GM20431 (cell line): Measurements from ENCODE around the gene MAGI2.

Experiments
- in situ Hi-C: fragments of 300-500 bp; cut with MseI, MboI; formaldehyde crosslinking; loops from one replicate; pipeline ENCODE4 v1.15.0; 2020; ENCODE audit warnings: low sequenced_read_pairs; ENCODE audit not compliant: unreplicated experiment

The MAGI2 gene

GRCh38 chr7:79453558-79454360 is at the start of gene MAGI2:
MAGI2 (minus strand) TSS chr7:79453667; CDS start chr7:79453320, 347 bp downstream.
- in situ Hi-C loops = no loop called here

- in situ Hi-C loops = no loop called here
Observed at GRCh38 chr7:79502151-79502550, 48.7 kb upstream of the MAGI2 start.

DNA sequence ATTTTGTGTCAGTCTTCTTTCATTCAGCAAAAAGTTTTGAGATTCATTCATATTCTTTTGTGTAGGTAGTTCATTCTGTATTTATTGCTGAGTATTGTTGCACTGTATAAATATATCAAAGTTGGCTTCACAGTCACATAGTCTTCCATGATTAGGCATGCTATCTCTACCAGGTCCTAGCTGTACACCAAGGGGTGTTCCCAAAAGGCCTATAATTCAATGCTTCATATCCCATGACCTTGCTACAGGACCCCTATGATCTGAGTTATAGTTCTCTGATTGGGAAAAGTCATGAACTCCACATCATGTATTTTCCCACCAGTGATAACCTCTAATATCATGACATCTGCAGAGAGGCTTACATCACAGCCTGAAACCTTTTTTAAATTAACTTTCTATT is 47.3 kb upstream of the MAGI2 start:
- in situ Hi-C loops = no loop called here

DNA sequence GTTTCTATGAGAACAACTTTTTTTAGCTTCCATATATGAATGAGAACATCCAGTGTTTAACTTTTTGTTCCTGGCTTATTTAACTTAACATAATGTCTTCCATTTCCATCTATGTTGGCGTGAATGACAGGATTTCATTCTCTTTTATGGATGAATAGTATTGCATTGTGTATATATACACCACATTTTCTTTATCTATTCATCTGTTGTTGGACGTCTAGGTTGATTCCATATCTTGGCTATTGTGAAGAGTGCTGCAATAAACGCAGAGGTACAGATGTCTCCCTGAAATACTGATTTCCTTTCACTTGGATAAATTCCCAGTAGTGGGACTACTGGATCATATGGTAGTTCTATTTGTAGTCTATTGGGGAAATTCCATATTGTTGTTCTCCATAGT is 44.3 kb upstream of the MAGI2 start:
- in situ Hi-C loops = no loop called here

- in situ Hi-C loops = no loop called here
Observed at GRCh38 chr7:79495544-79496272, 42.2 kb upstream of the MAGI2 start.

- in situ Hi-C loops = no loop called here
Observed at GRCh38 chr7:79494046-79494445, 40.6 kb upstream of the MAGI2 start.

GRCh38 chr7:79489371-79489770 is 35.9 kb upstream of the MAGI2 start:
- in situ Hi-C loops = no loop called here

DNA sequence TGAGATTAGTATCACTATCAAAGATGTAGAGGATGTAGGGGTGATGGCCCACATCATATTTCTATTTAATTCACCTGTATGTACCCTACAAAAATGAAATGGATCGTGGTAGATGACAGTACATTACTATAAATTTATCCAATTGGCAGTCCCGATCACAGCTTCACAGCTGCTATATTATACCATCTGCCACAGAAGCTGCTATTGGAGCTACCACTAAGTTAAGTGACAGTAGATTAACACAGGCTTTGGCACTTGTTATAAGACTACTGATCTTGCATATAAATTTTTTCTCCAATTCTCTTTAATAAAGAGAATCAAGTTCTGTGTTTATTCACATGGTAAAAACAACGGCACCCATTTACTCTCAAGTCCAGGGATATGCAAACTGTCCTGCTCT is 24.9 kb upstream of the MAGI2 start:
- in situ Hi-C loops = no loop called here

DNA sequence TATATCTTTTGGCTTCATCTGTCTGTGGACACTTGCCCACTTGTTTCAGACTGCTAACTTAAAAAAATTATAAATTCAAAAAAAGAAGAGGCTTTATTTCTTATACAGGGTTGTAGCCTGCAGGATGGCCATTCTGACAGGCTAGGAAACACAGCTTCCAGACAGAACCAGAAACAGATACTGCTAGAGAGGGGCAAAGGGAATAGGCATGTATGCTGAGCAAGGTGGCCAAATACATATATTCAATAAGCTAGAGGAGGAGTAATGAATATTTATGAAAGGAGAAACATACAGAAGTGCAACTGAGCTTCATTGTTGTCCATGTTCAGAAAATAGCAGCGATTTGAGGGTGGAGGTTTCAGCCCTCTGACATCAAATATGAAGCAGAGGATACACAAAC is 22.0 kb upstream of the MAGI2 start:
- in situ Hi-C loops = no loop called here

GRCh38 chr7:79471699-79472098 is 18.2 kb upstream of the MAGI2 start:
- in situ Hi-C loops = no loop called here

DNA sequence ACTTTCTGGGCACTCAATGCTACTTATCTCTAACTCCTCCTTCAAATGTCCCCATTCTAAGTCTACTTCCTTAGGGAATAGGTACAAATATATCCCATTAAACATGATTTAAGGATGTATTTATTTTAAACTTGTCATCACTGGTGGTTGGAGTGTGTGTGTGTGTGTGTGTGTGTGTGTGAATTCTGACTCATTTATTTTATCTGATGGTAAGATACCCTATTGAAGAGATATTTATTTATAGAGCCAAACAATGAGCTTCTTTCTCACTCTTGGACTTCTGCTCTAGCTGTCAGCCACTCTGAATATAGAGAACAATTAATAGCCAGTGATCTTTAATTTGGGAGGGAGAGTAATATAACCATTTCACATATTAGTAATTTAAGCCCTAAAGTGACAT is 17.8 kb upstream of the MAGI2 start:
- in situ Hi-C loops = no loop called here

GRCh38 chr7:79465551-79465950 is 12.1 kb upstream of the MAGI2 start:
- in situ Hi-C loops = no loop called here

GRCh38 chr7:79464051-79464450 is 10.6 kb upstream of the MAGI2 start:
- in situ Hi-C loops = no loop called here

GRCh38 chr7:79462390-79462789 is 8.9 kb upstream of the MAGI2 start:
- in situ Hi-C loops = no loop called here

DNA sequence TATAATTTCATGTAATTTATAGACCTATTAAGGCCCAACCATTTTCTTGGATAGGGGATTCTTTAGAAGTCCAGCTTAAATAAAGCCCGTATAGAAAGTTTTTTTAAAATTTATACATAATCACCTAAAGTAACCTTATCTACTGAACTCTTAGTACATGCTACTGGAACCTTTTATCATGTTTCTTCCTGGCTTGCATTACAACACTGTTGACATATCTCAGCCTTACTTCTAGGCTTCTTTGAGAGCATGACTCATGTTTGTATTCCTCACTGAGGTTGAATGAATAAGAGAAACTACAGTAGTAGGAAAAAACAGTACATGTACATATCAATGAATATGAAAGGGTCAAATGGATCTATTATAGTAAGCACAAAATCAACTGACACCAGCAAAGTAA is 8.2 kb upstream of the MAGI2 start:
- in situ Hi-C loops = no loop called here

GRCh38 chr7:79459381-79459780 is 5.9 kb upstream of the MAGI2 start:
- in situ Hi-C loops = no loop called here

DNA sequence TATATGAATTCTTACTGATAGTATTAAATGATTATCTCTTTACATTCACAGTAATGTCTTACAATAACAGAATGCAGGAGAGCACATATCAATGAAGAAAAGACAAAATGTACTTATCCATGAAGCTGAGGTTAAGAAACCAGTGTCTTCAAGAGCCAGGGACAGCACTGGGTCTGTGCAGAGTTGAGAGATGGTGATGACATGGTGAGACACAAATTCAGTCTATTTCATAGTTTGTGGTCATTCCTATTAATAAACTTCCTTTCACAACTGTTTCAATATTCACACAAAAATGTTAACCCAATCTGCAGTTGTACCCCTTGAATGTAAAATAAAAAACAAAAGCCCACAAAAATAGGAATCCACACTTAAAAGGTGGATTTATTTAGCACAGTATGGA is 5.3 kb upstream of the MAGI2 start:
- in situ Hi-C loops = no loop called here

GRCh38 chr7:79455173-79455790 is 1.8 kb upstream of the MAGI2 start:
- in situ Hi-C loops = no loop called here

DNA sequence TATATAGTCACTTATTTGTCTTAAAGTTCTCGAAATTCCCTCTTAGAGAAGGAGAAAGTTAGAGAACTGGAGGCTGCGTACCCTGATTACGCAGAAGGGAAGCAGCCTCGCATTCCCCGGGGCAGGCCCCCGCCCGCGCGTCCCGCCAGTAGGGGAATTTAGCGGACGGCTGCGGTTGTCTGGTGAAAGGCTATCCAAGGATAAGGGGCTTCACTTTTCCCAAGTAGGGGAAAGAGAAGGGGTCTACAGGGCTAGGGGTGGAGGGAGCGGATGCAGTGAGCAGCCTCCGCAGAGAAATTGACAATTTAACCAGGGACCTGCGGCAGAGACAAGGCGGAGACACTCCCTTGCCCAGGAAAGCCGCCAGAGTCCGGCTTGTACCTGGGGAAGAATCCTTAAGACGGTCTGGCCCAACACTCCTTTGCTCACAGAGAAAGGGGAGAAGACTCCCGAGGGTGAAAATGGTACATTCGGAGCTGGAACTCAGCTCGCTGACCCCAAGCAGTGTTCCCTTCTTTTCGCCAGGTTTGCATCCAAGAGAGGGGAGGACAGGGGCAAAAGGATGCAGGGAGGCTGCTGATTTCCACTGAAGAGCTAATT is 994 bp upstream of the MAGI2 start:
- in situ Hi-C loops = no loop called here

DNA sequence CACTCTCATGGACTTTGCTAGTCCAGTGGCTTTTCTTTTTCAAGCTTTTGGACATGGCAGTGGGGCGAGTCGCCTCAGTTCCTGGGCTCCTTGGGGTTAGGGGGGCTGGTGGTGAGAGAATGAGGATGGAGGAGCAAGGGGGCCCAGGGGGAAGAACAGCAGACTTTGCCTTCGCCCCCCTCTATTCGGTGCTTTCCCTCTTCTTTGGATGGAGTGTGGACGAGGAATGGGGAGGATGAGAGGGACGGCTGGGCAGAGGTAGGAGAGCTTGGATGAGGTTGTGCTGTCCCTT is 255 bp downstream of the MAGI2 start:
- in situ Hi-C loops = no loop called here
